K562 (cell line): Measurements from ENCODE around the gene MTHFS. TPM values are rescaled to one million over a fixed set of nuclear protein-coding genes. Genes with fewer than 3 reads are reported as not detected.

ENCODE experiments used
- ATAC-seq: fragments of 200-7000 bp; cut with Tn5 transposase; 3 replicates; pipeline ENCODE4 v1.9.1; 2020; ENCODE audit warnings: moderate library complexity
- BruUV-seq: library from RNA; stranded (reverse); fragments of 400-500 nt; replicated peaks from 2 replicates; lab custom pipeline; 2021; lab: Mats Ljungman, UMichigan
- CTCF ChIA-PET: fragments of 300-600 bp; formaldehyde crosslinking; extraction: SDS; loops from one replicate; lab custom pipeline; 2021; ENCODE audit warnings: low intra/inter-chr PET ratio; lab: Yijun Ruan, JAX
- POLR2A ChIA-PET: fragments of 300-600, 350-650 bp; sonication (Branson Sonifier 250); formaldehyde crosslinking; extraction: SDS; loops from one replicate; lab custom pipeline; 2021; ENCODE audit warnings: antibody characterized with exemption, inconsistent platforms; lab: Yijun Ruan, JAX
- DNase-seq, 4 experiments: peaks; one replicate each; pipeline versions ENCODE4 v3.0.0 to v3.0.0-alpha.2; 2011 to 2018; ENCODE audit warnings: low spot score in 3 of 4, mixed read lengths in 3 of 4; ENCODE audit errors: extremely low read depth in 1 of 4
- FAIRE-seq: peaks from 2 replicates; lab custom pipeline; 2011; peaks lifted over from hg19 to GRCh38; lab: Jason Lieb, UNC
- H2AFZ ChIP-seq: 2 replicates; pipeline ENCODE4 v1.6.0; 2011; ENCODE audit warnings: low read depth, low read length, control low read depth, inconsistent platforms
- H3K27ac ChIP-seq: fragments of 200-600 bp; 3 replicates; pipeline ENCODE4 v1.8.0; 2011; ENCODE audit warnings: low read depth, mild to moderate bottlenecking, control low read depth, inconsistent platforms, low read length, moderate library complexity, mixed read lengths; ENCODE audit errors: extremely low read depth
- H3K27me3 ChIP-seq, 2 experiments: fragments of 300-600 bp in 1 of 2; 2 replicates in 1 of 2; 3 replicates in 1 of 2; pipeline versions ENCODE4 v1.6.0 to v1.8.0; 2011; ENCODE audit warnings: inconsistent platforms in 2 of 2, low read length in 2 of 2, mild to moderate bottlenecking in 1 of 2, mixed read lengths in 1 of 2, moderate library complexity in 1 of 2; ENCODE audit not compliant: control insufficient read depth in 2 of 2, insufficient read depth in 2 of 2
- H3K36me3 ChIP-seq: fragments of 300-600 bp; 3 replicates; pipeline ENCODE4 v1.8.0; 2011; ENCODE audit warnings: mild to moderate bottlenecking, low read length, inconsistent platforms; ENCODE audit not compliant: control insufficient read depth, insufficient read depth
- H3K4me1 ChIP-seq, 2 experiments: fragments of 200-600 bp in 1 of 2; replicated peaks in 1 of 2; 2 replicates in 1 of 2; 3 replicates in 1 of 2; pipeline versions ENCODE4 v1.5.1 to v1.8.0; 2011; ENCODE audit warnings: inconsistent platforms in 2 of 2, low read length in 2 of 2, mild to moderate bottlenecking in 1 of 2, mixed read lengths in 1 of 2, moderate library complexity in 1 of 2; ENCODE audit not compliant: control insufficient read depth in 2 of 2, insufficient read depth in 2 of 2
- H3K4me2 ChIP-seq: 2 replicates; pipeline ENCODE4 v1.6.1; 2011; ENCODE audit warnings: low read length, control low read depth, inconsistent platforms, mixed read lengths; ENCODE audit not compliant: insufficient read depth
- H3K4me3 ChIP-seq: fragments of 200-600 bp; sonication (generic), shearing (Covaris generic); 2 replicates; pipeline ENCODE4 v1.5.1; 2016; ENCODE audit warnings: control low read depth, inconsistent platforms
- H3K79me2 ChIP-seq: fragments of 200-600 bp; 3 replicates; pipeline ENCODE4 v1.8.0; 2011; ENCODE audit warnings: low read length, inconsistent platforms; ENCODE audit not compliant: control insufficient read depth, insufficient read depth
- H3K9ac ChIP-seq, 2 experiments: 2 replicates each; pipeline versions ENCODE4 v1.6.0 to v1.6.1; 2011; ENCODE audit warnings: low read depth in 2 of 2, low read length in 2 of 2, control low read depth in 1 of 2, inconsistent platforms in 1 of 2, mild to moderate bottlenecking in 1 of 2, mixed read lengths in 1 of 2; ENCODE audit not compliant: insufficient read depth in 1 of 2
- H3K9me1 ChIP-seq: one replicate; pipeline ENCODE4 v1.6.0; 2011; ENCODE audit warnings: inconsistent platforms, mild to moderate bottlenecking, low read length, moderate library complexity; ENCODE audit not compliant: control insufficient read depth, insufficient read depth
- H3K9me3 ChIP-seq: replicated peaks from 2 replicates; pipeline ENCODE4 v1.5.1; 2011; ENCODE audit warnings: low read depth, low read length, inconsistent platforms; ENCODE audit not compliant: control insufficient read depth, insufficient read depth
- H4K20me1 ChIP-seq: replicated peaks from 2 replicates; pipeline ENCODE4 v1.6.1; 2011; ENCODE audit warnings: low read length, inconsistent platforms, mixed read lengths; ENCODE audit not compliant: control insufficient read depth, insufficient read depth
- BCOR ChIP-seq: fragments of 450-650 bp; IDR thresholded peaks from 2 replicates; pipeline ENCODE4 v1.6.1; 2016
- RBM25 ChIP-seq: fragments of 200-400 bp; formaldehyde crosslinking; IDR thresholded peaks from 2 replicates; pipeline ENCODE4 v1.6.1; 2018; ENCODE audit warnings: low read length, low read depth, moderate library complexity; ENCODE audit not compliant: severe bottlenecking
- ZNF146 ChIP-seq: IDR thresholded peaks from one replicate; pipeline ENCODE4 v1.6.1; 2018; ENCODE audit warnings: missing compliant biosample characterization; ENCODE audit not compliant: unreplicated experiment
- in situ Hi-C: fragments of 300-500 bp; cut with MboI; formaldehyde crosslinking; loops from 4 replicates; pipeline ENCODE4 v1.15.0; 2018; ENCODE audit warnings: inconsistent platforms, mixed read lengths
- intact Hi-C: fragments of 100-400 bp; cut with micrococcal nuclease; formaldehyde crosslinking; loops from 2 replicates; pipeline ENCODE4 v1.14.2; 2022
- polyA plus RNA-seq, 8 experiments: library from polyadenylated mRNA; depleted of rRNA in 4 of 8; stranded (reverse) in 5 of 8; unstranded in 3 of 8; fragments of >200 nt; fragmentation: Nextera tagmentation in 2 of 8; fragmentation: Illumina TruSeq in 1 of 8; extraction: Ambion mirVana in 2 of 8; extraction: Trizol in 1 of 8; gene quantifications; 2 replicates each; pipeline versions ENCODE4 v1.2.1 to v1.2.3, GENCODE V29; 2011 to 2014; ENCODE audit warnings: inconsistent platforms in 1 of 8, missing spikeins in 1 of 8
- total RNA-seq, 7 experiments: library from RNA; depleted of rRNA in 6 of 7; stranded (reverse); fragments of >200 nt in 6 of 7; fragmentation: Illumina TruSeq in 2 of 7; extraction: Trizol in 2 of 7; gene quantifications; 2 replicates each; pipeline versions ENCODE4 v1.2.1 to v1.2.3, GENCODE V29; 2011 to 2021; ENCODE audit warnings: low replicate concordance in 1 of 7
- TF ChIP-seq, protein P1 (sequence below), 3 experiments: fragments of 200-800 bp in 1 of 3; sonication (Bioruptor generic) in 1 of 3; sonication (generic) in 1 of 3; formaldehyde crosslinking in 1 of 3; IDR thresholded peaks; 2 replicates each; pipeline versions ENCODE4 v1.6.1 to v1.8.0; 2016 to 2022; ENCODE audit warnings: mild to moderate bottlenecking in 2 of 3, missing compliant biosample characterization in 2 of 3, missing genetic modification characterization in 2 of 3, missing genetic modification reagents in 1 of 3
- TF ChIP-seq, protein P2 (sequence below): fragments of 250-450 bp; sonication (Bioruptor Pico); IDR thresholded peaks from 2 replicates; pipeline ENCODE4 v1.8.0; 2022; ENCODE audit warnings: inconsistent platforms, mild to moderate bottlenecking, moderate library complexity, borderline replicate concordance

Gene MTHFS
- total and polyA plus RNA-seq, 9 of the 15 experiments (the other 6 are each of a cell fraction or from before 2014, with no cell fraction given) = 17.8 to 79.3 (median 41.7) TPM

DNA sequence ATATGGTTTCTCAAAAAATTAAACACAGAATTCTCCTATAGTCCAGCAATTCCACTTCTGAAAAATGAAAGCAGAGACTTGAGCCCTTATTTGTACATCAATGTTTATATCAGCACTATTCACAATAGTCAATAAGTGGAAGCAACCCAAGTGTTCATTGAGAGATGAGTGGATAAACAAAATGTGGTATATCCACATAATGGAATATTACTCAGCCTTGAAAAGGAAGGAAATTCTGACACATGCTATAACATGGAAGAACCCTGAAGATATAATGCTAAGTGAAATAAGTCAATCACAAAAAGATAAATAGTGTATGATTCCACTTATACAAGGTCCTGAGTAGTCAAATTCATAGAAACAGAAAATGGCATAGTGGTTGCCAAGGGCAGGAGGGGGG, 76.6 kb downstream of the MTHFS start:
- peak; percentile 31; the same call in 1 of the 2 replicates for TF ChIP-seq BCOR
- peak; percentile 72 for TF ChIP-seq RBM25
- TF ChIP-seq, protein P1, sequence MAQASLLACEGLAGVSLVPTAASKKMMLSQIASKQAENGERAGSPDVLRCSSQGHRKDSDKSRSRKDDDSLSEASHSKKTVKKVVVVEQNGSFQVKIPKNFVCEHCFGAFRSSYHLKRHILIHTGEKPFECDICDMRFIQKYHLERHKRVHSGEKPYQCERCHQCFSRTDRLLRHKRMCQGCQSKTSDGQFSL (CRISPR knock-in tag; IDR thresholded peaks at IDR 0.05) = no peak
- TF ChIP-seq, protein P1 (tag; IDR thresholded peaks at IDR 0.05) = no peak
- peak; percentile 85 for TF ChIP-seq ZNF146
- TF ChIP-seq, protein P2, sequence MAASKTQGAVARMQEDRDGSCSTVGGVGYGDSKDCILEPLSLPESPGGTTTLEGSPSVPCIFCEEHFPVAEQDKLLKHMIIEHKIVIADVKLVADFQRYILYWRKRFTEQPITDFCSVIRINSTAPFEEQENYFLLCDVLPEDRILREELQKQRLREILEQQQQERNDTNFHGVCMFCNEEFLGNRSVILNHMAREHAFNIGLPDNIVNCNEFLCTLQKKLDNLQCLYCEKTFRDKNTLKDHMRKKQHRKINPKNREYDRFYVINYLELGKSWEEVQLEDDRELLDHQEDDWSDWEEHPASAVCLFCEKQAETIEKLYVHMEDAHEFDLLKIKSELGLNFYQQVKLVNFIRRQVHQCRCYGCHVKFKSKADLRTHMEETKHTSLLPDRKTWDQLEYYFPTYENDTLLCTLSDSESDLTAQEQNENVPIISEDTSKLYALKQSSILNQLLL = no peak
- POLR2A ChIA-PET = no interaction called here
- H3K27ac ChIP-seq = no peak overlapping the region
- H3K4me3 ChIP-seq = no peak overlapping the region
- CTCF ChIA-PET = no interaction called here
- H3K9me1 ChIP-seq = no peaks in the 10 kb centered on the region
- peaks cover 2 to 16% of the 10 kb centered on the region in 2 experiments for H3K27me3 ChIP-seq
- in situ Hi-C loops (no loop called here), intact Hi-C loops (no loop called here)
- H3K9me3 ChIP-seq = no peaks in the 10 kb centered on the region
- DNase-seq (no peak), ATAC-seq (no peak), FAIRE-seq (no peak)
- no peaks in the 10 kb centered on the region for H4K20me1 ChIP-seq
- no peak overlapping the region for H3K9ac ChIP-seq
- no peaks in the 10 kb centered on the region for H3K36me3 ChIP-seq
- no TSS peak for BruUV-seq
- H3K4me1 ChIP-seq = no peaks in the 10 kb centered on the region; a peak in 2 of 5 replicates
- no peak overlapping the region for H3K4me2 ChIP-seq
- H2AFZ ChIP-seq = no peak overlapping the region
- H3K79me2 ChIP-seq = no peaks in the 10 kb centered on the region
